Suppressor macrophage treated with lipopolysaccharide for 1 hour (primary cell): Measurements from ENCODE around the gene TCF7L2.
"Not testable (repeated sequence)": the region's sequence is repeated elsewhere in the genome, so short reads cannot be mapped to it uniquely, and the experiment has no call there.

Experiments
- DNase-seq, 3 donors: peaks; one replicate each; pipeline ENCODE4 v3.0.0-alpha.2; 2020 to 2022

Gene TCF7L2

GRCh38 chr10:113099431-113100183, 149.6 kb downstream of the TCF7L2 start:
- DNase-seq = peak; percentile 33 to 39 (median 38)

- no peak for DNase-seq
Measured at GRCh38 chr10:113100281-113100680, 150.2 kb downstream of the TCF7L2 start.

- no peak for DNase-seq
Measured at GRCh38 chr10:113103131-113103840, 153.2 kb downstream of the TCF7L2 start.

GRCh38 chr10:113104047-113104446, 154.0 kb downstream of the TCF7L2 start:
- peak; percentile 47 to 69 (median 55) for DNase-seq

- DNase-seq = peak in 2 of 3 donors; percentile 49 to 57
Measured at GRCh38 chr10:113108194-113108835, 158.3 kb downstream of the TCF7L2 start.

- DNase-seq = no peak
Measured at GRCh38 chr10:113108948-113109347, 158.9 kb downstream of the TCF7L2 start.

GRCh38 chr10:113109482-113109881, 159.4 kb downstream of the TCF7L2 start:
- not testable (repeated sequence) for DNase-seq

- no peak for DNase-seq
Measured at GRCh38 chr10:113111260-113111659, 161.2 kb downstream of the TCF7L2 start.

GRCh38 chr10:113111900-113112853, 162.1 kb downstream of the TCF7L2 start:
- no peak for DNase-seq

- DNase-seq = no peak
Measured at GRCh38 chr10:113113241-113113640, 163.2 kb downstream of the TCF7L2 start.

GRCh38 chr10:113113918-113114317, 163.9 kb downstream of the TCF7L2 start:
- DNase-seq = no peak

GRCh38 chr10:113115556-113115955, 165.5 kb downstream of the TCF7L2 start:
- no peak for DNase-seq

GRCh38 chr10:113118882-113119281, 168.8 kb downstream of the TCF7L2 start:
- no peak for DNase-seq

GRCh38 chr10:113119801-113120200, 169.8 kb downstream of the TCF7L2 start:
- no peak for DNase-seq

GRCh38 chr10:113121153-113121552, 171.1 kb downstream of the TCF7L2 start:
- no peak for DNase-seq

- no peak for DNase-seq
Measured at GRCh38 chr10:113122947-113123346, 172.9 kb downstream of the TCF7L2 start.

- DNase-seq = no peak
Measured at GRCh38 chr10:113124724-113125123, 174.7 kb downstream of the TCF7L2 start.

- no peak for DNase-seq
Measured at GRCh38 chr10:113125612-113126011, 175.6 kb downstream of the TCF7L2 start.

GRCh38 chr10:113126229-113127201, 176.5 kb downstream of the TCF7L2 start:
- DNase-seq = peak; percentile 76 to 94 (median 91)

GRCh38 chr10:113127261-113127900, 177.3 kb downstream of the TCF7L2 start:
- peak; percentile 46 to 60 (median 58) for DNase-seq

- no peak for DNase-seq
Measured at GRCh38 chr10:113127901-113128283, 177.8 kb downstream of the TCF7L2 start.
